Lower lobe of right lung (tissue), 2 donors: ENCODE results near the gene MBD1. TPM values are rescaled to one million over a fixed set of nuclear protein-coding genes. Genes with fewer than 3 reads are reported as not detected.
A peak's percentile ranks its signal among the peaks of the same experiment; 100 is the strongest.

Source experiments
- ATAC-seq, 2 donors: fragments of 200-7000 bp; cut with Tn5 transposase; one replicate each; pipeline ENCODE4 v1.9.1; 2020 to 2022; ENCODE audit warnings: mild to moderate bottlenecking in 2 of 2, moderate library complexity in 2 of 2
- DNase-seq: peaks from one replicate; pipeline ENCODE4 v3.0.0-alpha.2; 2020
- H3K27ac ChIP-seq: fragments of 200-600 bp; one replicate; pipeline ENCODE4 v1.8.0; 2022
- H3K27me3 ChIP-seq: fragments of 200-600 bp; one replicate; pipeline ENCODE4 v1.8.0; 2022; ENCODE audit warnings: low read depth
- H3K36me3 ChIP-seq: fragments of 200-600 bp; one replicate; pipeline ENCODE4 v1.8.0; 2022; ENCODE audit warnings: mild to moderate bottlenecking
- H3K4me1 ChIP-seq: fragments of 200-600 bp; one replicate; pipeline ENCODE4 v1.8.0; 2022
- H3K4me3 ChIP-seq: fragments of 200-600 bp; one replicate; pipeline ENCODE4 v1.8.0; 2022; ENCODE audit warnings: mild to moderate bottlenecking
- H3K9me3 ChIP-seq: fragments of 200-600 bp; one replicate; pipeline ENCODE4 v1.8.0; 2022
- intact Hi-C: fragments of 100-400 bp; cut with DNase I; formaldehyde crosslinking; loops from one replicate; pipeline ENCODE4 v1.11.0; 2022
- long read RNA-seq: library from polyadenylated mRNA; unstranded; transcript quantifications from one replicate; pipeline ENCODE4 v2.0.0, GENCODE V29; 2021
- total RNA-seq: library from RNA; stranded (reverse); fragmentation: NEBNext Ultra II Directional; extraction: Animal tissue kit (Norgen Biotek cat#: 25700); gene quantifications from one replicate; pipeline ENCODE4 v1.2.1, GENCODE V29; 2021
- TF ChIP-seq, protein P1 (sequence below): fragments of 200-600 bp; IDR thresholded peaks from one replicate; pipeline ENCODE4 v1.8.0; 2022; ENCODE audit warnings: antibody characterized with exemption, mild to moderate bottlenecking
- donor health status: DM: no; HTN: yes; CAD: no; lungs with severe emphysema.

Gene MBD1, protein sequence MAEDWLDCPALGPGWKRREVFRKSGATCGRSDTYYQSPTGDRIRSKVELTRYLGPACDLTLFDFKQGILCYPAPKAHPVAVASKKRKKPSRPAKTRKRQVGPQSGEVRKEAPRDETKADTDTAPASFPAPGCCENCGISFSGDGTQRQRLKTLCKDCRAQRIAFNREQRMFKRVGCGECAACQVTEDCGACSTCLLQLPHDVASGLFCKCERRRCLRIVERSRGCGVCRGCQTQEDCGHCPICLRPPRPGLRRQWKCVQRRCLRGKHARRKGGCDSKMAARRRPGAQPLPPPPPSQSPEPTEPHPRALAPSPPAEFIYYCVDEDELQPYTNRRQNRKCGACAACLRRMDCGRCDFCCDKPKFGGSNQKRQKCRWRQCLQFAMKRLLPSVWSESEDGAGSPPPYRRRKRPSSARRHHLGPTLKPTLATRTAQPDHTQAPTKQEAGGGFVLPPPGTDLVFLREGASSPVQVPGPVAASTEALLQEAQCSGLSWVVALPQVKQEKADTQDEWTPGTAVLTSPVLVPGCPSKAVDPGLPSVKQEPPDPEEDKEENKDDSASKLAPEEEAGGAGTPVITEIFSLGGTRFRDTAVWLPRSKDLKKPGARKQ
- 64.1 TPM for total RNA-seq
- long read RNA-seq, full-length matches to known transcripts, result 10 of 105 reads
- long read RNA-seq, partial matches to known transcripts, result 25 of 105 reads
- long read RNA-seq, other reads (novel, unspliced or antisense), result 70 of 105 reads

DNA sequence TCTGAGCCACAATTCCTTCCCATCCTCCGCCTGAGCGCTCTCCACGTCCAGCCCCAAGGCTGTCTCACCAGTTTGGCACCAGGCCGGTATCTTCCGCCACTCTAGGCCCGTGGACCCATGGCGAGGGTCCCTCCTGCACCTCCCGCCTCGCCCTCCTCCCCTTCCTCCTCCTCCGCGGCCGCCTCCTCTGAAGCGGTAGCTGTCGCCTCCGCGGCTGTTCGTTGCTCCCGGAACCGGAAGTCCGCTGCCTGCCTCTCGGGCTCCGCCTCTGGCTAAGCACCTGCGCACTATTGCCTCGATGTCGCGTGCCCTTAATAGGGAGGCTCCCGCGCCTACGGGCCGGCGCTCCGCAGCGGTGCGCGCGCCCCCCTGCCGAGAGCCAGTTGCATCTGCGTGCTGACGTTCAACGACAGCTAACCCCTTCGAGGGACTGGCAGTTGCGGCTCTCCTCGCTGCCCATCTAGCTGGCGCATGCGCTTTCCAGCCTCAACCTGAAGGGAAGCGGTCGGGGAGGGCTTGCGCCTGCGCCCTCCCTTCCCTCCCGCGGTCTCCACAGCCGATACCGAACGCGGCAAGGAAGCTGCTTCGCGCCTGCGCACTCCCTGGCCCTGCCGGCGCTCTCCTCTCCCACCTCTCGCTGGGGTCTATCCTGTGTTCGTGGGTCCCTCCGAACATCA is at the start of gene MBD1:
Gene MBD1, minus strand, starts transcription at position 229 of the 677 bp plus-strand sequence. CDS start 1,531 bp downstream, outside the sequence.
- Histone ChIP-seq H3K36me3 (peaks cover 71% of the 10 kb centered on the region), H3K4me3 (peak within 1 kb of the TSS; percentile 90), H3K9me3 (no peaks in the 10 kb centered on the region), H3K27me3 (no peaks in the 10 kb centered on the region), H3K4me1 (peaks cover 32% of the 10 kb centered on the region), H3K27ac (peak within 1 kb of the TSS; percentile 89)
- TF ChIP-seq, protein P1, sequence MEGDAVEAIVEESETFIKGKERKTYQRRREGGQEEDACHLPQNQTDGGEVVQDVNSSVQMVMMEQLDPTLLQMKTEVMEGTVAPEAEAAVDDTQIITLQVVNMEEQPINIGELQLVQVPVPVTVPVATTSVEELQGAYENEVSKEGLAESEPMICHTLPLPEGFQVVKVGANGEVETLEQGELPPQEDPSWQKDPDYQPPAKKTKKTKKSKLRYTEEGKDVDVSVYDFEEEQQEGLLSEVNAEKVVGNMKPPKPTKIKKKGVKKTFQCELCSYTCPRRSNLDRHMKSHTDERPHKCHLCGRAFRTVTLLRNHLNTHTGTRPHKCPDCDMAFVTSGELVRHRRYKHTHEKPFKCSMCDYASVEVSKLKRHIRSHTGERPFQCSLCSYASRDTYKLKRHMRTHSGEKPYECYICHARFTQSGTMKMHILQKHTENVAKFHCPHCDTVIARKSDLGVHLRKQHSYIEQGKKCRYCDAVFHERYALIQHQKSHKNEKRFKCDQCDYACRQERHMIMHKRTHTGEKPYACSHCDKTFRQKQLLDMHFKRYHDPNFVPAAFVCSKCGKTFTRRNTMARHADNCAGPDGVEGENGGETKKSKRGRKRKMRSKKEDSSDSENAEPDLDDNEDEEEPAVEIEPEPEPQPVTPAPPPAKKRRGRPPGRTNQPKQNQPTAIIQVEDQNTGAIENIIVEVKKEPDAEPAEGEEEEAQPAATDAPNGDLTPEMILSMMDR, result peak; percentile 50
- intact Hi-C loops, result no loop called here
- DNase-seq (peak; percentile 98), ATAC-seq (peak; percentile 96 to 97)

DNA sequence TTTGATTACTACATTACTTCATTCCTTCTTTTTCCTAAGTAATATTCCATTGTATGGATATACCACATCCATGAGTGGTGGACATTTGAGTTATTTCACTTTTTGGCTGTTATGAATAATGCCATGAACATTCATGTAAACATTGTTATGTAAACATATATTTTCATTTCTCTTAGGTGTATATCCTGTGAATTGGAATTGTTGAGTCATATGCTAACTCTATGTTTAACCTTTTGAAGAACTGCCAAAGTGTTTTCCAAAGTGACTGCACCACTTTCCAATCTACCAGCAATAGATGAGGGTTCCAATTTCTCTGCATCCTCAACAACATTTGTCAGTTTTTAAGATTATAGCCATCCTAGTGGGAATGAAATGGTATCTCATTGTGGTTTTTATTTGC is 48.9 kb upstream of the MBD1 start:
- Histone ChIP-seq H3K27ac (no peak overlapping the region), H3K27me3 (peaks cover 26% of the 10 kb centered on the region), H3K4me1 (no peaks in the 10 kb centered on the region), H3K4me3 (no peak overlapping the region), H3K9me3 (no peaks in the 10 kb centered on the region), H3K36me3 (no peaks in the 10 kb centered on the region)
- ATAC-seq (no peak), DNase-seq (no peak)
- intact Hi-C loops, result no loop called here
- TF ChIP-seq, protein P1, result no peak

DNA sequence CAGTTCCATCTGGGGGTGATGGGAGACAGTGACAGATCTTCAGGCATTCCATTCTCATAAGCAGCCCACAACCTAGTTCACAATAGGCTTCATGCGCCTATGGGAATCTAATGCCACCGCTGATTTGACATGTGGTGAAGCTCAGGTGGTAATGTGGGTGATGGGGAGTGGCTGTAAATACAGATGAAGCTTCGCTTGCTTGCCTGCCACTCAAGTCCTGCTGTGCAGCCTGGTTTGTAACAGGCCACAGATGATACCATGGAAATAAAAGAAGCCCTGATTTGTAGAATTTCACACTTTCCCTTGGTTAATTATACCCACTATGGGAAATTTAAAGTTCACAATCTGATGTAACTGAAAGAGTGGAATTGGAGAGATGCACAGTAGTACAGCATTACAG is 46.7 kb upstream of the MBD1 start:
- ATAC-seq, result no peak

DNA sequence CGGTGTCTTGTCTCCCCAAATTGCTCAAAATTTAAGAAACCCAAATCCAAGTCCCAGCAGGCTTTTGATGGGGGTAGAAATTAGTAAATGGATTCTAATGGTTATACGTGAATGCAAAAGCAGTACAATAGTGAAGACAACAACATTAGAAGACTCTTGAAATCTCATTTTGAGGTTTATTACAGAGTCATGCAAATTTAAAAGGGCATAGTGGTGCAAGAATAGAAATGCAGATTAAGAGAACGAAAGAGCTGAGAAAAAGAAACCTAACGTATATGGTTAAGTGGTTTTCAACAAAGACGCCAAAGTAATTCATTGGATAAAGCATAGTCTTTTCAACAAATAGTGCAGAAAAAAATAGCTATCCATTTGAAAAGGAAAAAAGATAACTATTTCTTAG is 39.4 kb upstream of the MBD1 start:
- intact Hi-C loops, result no loop called here
- H3K27me3 ChIP-seq, result peaks cover 16% of the 10 kb centered on the region
- no peak for ATAC-seq
- no peak overlapping the region for H3K27ac ChIP-seq
- H3K36me3 ChIP-seq, result no peaks in the 10 kb centered on the region
- no peak overlapping the region for H3K4me3 ChIP-seq
- TF ChIP-seq, protein P1, result no peak
- no peak for DNase-seq
- no peaks in the 10 kb centered on the region for H3K9me3 ChIP-seq
- no peaks in the 10 kb centered on the region for H3K4me1 ChIP-seq

More for the DNA sequence above, 46.7 kb upstream of the MBD1 start:
- H3K4me1 ChIP-seq, result no peaks in the 10 kb centered on the region
- TF ChIP-seq, protein P1, result no peak
- H3K27me3 ChIP-seq, result peaks cover 25% of the 10 kb centered on the region
- no peaks in the 10 kb centered on the region for H3K9me3 ChIP-seq
- DNase-seq, result no peak
- H3K27ac ChIP-seq, result no peak overlapping the region
- H3K36me3 ChIP-seq, result no peaks in the 10 kb centered on the region
- intact Hi-C loops, result no loop called here
- no peak overlapping the region for H3K4me3 ChIP-seq

DNA sequence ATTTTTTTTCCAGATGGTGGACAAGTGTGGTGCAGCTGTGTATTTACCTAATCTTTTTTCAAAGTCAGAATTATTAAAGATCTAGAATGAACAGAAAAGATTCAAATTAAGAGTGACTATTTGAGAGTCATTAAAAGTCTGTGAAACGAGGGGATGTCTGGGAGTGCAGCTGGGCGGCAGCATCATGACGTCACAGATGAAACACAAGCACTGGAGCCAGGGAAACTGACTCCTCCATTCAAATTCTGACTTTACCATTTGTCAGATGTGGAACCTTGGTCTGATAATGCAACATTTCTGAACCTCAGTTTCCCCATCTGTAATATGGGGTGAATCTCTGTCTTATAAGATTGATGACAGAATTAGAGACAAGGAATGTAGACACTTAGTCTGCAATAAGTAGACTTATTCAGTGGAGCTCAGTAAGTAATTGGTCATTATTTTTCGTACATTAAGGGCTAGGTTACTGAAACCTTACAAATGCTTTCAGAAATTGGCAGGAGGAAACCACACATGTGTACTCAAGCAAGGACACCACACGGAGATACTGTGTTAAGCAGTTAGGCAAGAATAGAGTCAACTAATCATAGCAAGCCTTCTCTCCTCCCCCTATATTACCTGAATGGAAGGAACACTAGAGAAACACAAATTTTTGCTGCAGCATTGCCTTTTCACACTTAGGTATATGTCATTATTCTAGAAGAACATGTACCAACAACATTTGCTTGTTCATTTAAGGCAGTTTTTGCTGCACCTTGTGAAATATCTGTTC is 34.0 kb upstream of the MBD1 start:
- Histone ChIP-seq H3K4me1 (no peaks in the 10 kb centered on the region), H3K36me3 (no peaks in the 10 kb centered on the region), H3K4me3 (no peak overlapping the region), H3K27ac (no peak overlapping the region), H3K9me3 (no peaks in the 10 kb centered on the region), H3K27me3 (peaks cover 30% of the 10 kb centered on the region)
- TF ChIP-seq, protein P1, result no peak
- DNase-seq, result no peak
- ATAC-seq, result no peak
- intact Hi-C loops, result no loop called here
